ENCODE results near the gene LALBA.

LALBA gene

DNA sequence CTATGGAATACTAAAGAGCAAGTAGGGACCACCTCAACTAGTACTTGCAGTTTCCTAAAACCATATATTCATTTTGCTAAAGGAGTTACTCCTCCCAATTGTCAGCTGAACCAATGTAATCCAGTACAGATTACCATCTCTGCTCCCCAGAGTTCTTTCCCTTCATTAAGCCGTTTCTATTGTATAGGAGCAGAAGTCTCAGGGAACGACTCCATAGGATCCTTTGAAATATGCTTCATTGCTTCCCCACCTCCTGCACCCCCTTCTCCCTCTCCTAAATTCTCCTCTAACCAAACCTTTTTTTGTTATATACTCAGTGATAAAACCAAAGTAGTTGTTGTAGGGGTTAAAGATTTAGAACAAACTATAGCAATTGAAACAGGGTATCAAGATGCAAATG, 30.7 kb upstream of the LALBA start:
- CTCF ChIA-PET = no interaction called here
- POLR2A ChIA-PET = no interaction called here
- no peak for DNase-seq (ENCODE audit: extremely low spot score)
- TF ChIP-seq BHLHE40 (IDR thresholded peaks at IDR 0.05; ENCODE audit: borderline replicate concordance) = no peak
- TF ChIP-seq SP1 (IDR thresholded peaks at IDR 0.05) = no peak
- TF ChIP-seq, protein P1, sequence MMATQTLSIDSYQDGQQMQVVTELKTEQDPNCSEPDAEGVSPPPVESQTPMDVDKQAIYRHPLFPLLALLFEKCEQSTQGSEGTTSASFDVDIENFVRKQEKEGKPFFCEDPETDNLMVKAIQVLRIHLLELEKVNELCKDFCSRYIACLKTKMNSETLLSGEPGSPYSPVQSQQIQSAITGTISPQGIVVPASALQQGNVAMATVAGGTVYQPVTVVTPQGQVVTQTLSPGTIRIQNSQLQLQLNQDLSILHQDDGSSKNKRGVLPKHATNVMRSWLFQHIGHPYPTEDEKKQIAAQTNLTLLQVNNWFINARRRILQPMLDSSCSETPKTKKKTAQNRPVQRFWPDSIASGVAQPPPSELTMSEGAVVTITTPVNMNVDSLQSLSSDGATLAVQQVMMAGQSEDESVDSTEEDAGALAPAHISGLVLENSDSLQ (IDR thresholded peaks at IDR 0.05) = no peak
- no peak for TF ChIP-seq LEF1 (IDR thresholded peaks at IDR 0.05; ENCODE audit: borderline replicate concordance)
- no peak for TF ChIP-seq CTBP1 (IDR thresholded peaks at IDR 0.05; ENCODE audit: borderline replicate concordance)
- no peak for TF ChIP-seq L3MBTL2 (conservative IDR thresholded peaks at IDR 0.05)
- TF ChIP-seq FOXK2 (IDR thresholded peaks at IDR 0.05) = no peak
- no peak for TF ChIP-seq TARDBP (IDR thresholded peaks at IDR 0.05)
- TF ChIP-seq NFRKB (IDR thresholded peaks at IDR 0.05) = no peak
- TF ChIP-seq SUZ12 (IDR thresholded peaks at IDR 0.05) = no peak
- no peak for TF ChIP-seq FOXA1 (IDR thresholded peaks at IDR 0.05)
- no peak for TF ChIP-seq ELF4 (IDR thresholded peaks at IDR 0.05)
- no peak for TF ChIP-seq FOXM1 (IDR thresholded peaks at IDR 0.05; ENCODE audit: borderline replicate concordance)
- no peak for TF ChIP-seq ZNF384 (IDR thresholded peaks at IDR 0.05)
- TF ChIP-seq ARNT (IDR thresholded peaks at IDR 0.05) = no peak
- no peak for TF ChIP-seq HDGF (IDR thresholded peaks at IDR 0.05; ENCODE audit: borderline replicate concordance)

DNA sequence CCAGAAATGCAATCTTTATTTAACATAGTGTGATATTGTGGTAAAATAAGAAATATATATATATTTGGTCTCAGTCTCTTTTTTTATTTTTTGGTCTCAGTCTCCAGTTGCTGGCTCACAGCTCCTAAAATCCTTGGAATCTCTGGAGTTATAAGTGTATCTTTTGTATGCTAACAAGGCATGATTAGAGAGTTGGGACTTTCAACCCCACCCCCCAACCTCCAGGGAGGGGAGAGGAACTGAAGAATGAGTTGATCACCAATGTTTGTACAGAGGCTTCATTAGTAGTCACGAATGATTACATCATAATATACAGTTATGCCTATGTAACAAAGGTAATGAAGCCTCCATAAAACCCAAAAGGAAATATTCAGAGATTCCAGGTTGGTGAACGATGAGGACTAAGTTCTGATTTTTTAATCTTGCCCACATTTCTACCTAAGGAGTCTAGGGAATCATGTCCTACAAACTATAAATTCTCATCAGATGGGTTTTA, 22.8 kb upstream of the LALBA start:
- POLR2A ChIA-PET = no interaction called here
- no peak for TF ChIP-seq CTBP1 (IDR thresholded peaks at IDR 0.05; ENCODE audit: borderline replicate concordance)
- no peak for TF ChIP-seq ARNT (IDR thresholded peaks at IDR 0.05)
- no peak for TF ChIP-seq ZNF384 (IDR thresholded peaks at IDR 0.05)
- TF ChIP-seq TARDBP (IDR thresholded peaks at IDR 0.05) = no peak
- DNase-seq (ENCODE audit: extremely low spot score) = no peak
- CTCF ChIA-PET = no interaction called here

DNA sequence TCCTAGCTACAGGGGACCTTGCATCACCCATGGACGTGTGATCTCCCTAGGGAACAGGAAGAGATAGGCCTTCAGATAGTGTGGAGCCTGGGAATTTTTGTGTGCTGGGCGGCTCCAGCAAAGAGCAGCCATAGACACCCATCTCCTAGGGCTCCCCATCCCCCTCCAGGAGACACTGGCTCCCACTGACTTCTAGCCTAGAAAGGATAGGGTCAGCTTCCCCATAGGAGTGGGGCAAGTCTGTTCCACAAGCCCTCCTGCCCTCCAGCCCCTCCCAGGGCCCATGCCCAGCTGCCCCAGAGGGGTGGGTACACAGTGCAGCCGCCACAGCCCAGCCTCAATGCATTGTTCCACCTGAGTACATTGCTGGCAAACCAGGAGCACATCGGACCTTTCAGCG, 16.5 kb upstream of the LALBA start:
- TF ChIP-seq L3MBTL2 (conservative IDR thresholded peaks at IDR 0.05) (no peak), LEF1 (IDR thresholded peaks at IDR 0.05; ENCODE audit: borderline replicate concordance) (no peak), NFRKB (IDR thresholded peaks at IDR 0.05) (no peak), FOXM1 (IDR thresholded peaks at IDR 0.05; ENCODE audit: borderline replicate concordance) (no peak)
- CTCF ChIA-PET = no interaction called here
- POLR2A ChIA-PET = no interaction called here
- no peak for DNase-seq (ENCODE audit: extremely low spot score)

DNA sequence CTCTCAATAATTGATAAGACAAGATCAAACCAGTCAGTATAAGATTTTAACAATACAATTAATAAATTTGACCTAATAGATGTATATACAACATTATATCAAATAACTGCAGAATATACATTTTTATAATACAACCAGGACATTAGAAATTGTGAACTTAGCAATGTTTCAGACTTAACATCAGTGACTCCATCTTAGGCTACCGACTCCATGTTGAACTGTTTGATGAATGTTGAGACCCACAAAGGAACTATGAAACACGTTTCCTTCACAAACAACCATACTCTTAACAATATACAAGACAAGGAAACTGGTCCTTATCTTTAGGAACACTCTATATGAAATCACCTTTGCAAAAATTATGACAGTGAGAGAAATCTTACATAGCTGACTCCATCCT, 13.9 kb upstream of the LALBA start:
- POLR2A ChIA-PET = no interaction called here

DNA sequence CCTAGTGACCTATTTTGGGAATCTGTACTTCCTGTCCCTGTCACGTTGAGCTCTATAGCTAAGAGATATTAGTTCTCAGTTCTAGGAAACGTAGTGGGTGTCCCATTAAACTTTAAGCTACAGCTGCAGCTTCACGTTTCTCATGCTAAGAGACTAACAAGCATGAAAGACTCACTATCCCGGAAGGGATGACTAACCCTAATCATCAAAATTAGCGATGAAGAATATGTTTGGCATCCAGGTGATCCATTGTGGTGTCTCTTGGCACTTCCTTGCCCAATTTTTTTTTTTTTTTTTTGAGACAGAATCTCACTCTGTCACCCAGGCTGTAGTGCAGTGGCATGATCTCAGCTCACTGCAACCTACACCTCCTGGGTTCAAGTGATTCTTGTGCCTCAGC, 11.0 kb upstream of the LALBA start:
- ChIA-PET CTCF (interaction anchor here (0.7 to 3.0 kb wide), 2 partner anchors 37 to 1258 kb away, joined by 4 to 8 read pairs; no protein-coding TSS in a partner anchor), POLR2A (interaction anchor here (0.6 kb wide), 1 partner anchor 25 kb away, joined by 3 read pairs; no protein-coding TSS in a partner anchor)
- TF ChIP-seq TARDBP (IDR thresholded peaks at IDR 0.05) = no peak
- no peak for TF ChIP-seq FOXK2 (IDR thresholded peaks at IDR 0.05)
- TF ChIP-seq L3MBTL2 (conservative IDR thresholded peaks at IDR 0.05) = no peak
- TF ChIP-seq BHLHE40 (IDR thresholded peaks at IDR 0.05; ENCODE audit: borderline replicate concordance) = no peak
- no peak for TF ChIP-seq SP1 (IDR thresholded peaks at IDR 0.05)
- no peak for TF ChIP-seq ELF4 (IDR thresholded peaks at IDR 0.05)
- no peak for TF ChIP-seq ZNF384 (IDR thresholded peaks at IDR 0.05)
- TF ChIP-seq, protein P1 (IDR thresholded peaks at IDR 0.05) = no peak
- no peak for TF ChIP-seq HDGF (IDR thresholded peaks at IDR 0.05; ENCODE audit: borderline replicate concordance)
- TF ChIP-seq CTBP1 (IDR thresholded peaks at IDR 0.05; ENCODE audit: borderline replicate concordance) = no peak
- TF ChIP-seq FOXA1 (IDR thresholded peaks at IDR 0.05) = no peak
- TF ChIP-seq FOXM1 (IDR thresholded peaks at IDR 0.05; ENCODE audit: borderline replicate concordance) = no peak
- no peak for TF ChIP-seq SUZ12 (IDR thresholded peaks at IDR 0.05)
- TF ChIP-seq ARNT (IDR thresholded peaks at IDR 0.05) = no peak
- no peak for TF ChIP-seq NFRKB (IDR thresholded peaks at IDR 0.05)
- TF ChIP-seq LEF1 (IDR thresholded peaks at IDR 0.05; ENCODE audit: borderline replicate concordance) = no peak
- DNase-seq (ENCODE audit: extremely low spot score) = no peak

More for the DNA sequence above, 13.9 kb upstream of the LALBA start:
- CTCF ChIA-PET = interaction anchor here (0.7 kb wide), 1 partner anchor 393 kb away, joined by 3 read pairs; no protein-coding TSS in a partner anchor
- TF ChIP-seq LEF1 (IDR thresholded peaks at IDR 0.05; ENCODE audit: borderline replicate concordance) (no peak), BHLHE40 (IDR thresholded peaks at IDR 0.05; ENCODE audit: borderline replicate concordance) (no peak), NFRKB (IDR thresholded peaks at IDR 0.05) (no peak), FOXK2 (IDR thresholded peaks at IDR 0.05) (no peak), ELF4 (IDR thresholded peaks at IDR 0.05) (no peak)
- DNase-seq (ENCODE audit: extremely low spot score) = no peak

DNA sequence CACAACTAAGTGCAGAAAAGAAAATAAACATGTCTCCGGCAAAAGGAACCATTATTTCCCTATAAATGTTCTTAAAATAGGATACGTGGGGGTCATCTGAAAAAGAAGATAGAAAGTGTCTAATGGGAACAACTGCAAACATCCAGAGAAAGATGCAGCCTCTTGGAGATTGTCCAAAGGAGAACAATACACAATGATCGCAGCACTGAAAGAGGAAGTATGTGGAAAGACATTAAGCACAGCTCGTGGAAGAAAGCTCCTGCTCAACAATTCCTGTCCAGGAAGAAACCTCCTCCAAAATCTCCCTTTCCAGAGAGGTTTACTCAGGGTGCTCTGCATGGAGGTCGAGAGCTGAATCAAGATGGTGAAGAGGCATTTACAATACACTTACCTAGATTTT, 2.5 kb upstream of the LALBA start:
- TF ChIP-seq BHLHE40 (IDR thresholded peaks at IDR 0.05; ENCODE audit: borderline replicate concordance) (no peak), SUZ12 (IDR thresholded peaks at IDR 0.05) (no peak), FOXA1 (IDR thresholded peaks at IDR 0.05) (no peak), CTBP1 (IDR thresholded peaks at IDR 0.05; ENCODE audit: borderline replicate concordance) (no peak), LEF1 (IDR thresholded peaks at IDR 0.05; ENCODE audit: borderline replicate concordance) (no peak), TARDBP (IDR thresholded peaks at IDR 0.05) (no peak), ARNT (IDR thresholded peaks at IDR 0.05) (no peak)
- TF ChIP-seq, protein P1 (IDR thresholded peaks at IDR 0.05) = no peak
- no peak for DNase-seq (ENCODE audit: extremely low spot score)
- CTCF ChIA-PET = no interaction called here
- POLR2A ChIA-PET = no interaction called here

DNA sequence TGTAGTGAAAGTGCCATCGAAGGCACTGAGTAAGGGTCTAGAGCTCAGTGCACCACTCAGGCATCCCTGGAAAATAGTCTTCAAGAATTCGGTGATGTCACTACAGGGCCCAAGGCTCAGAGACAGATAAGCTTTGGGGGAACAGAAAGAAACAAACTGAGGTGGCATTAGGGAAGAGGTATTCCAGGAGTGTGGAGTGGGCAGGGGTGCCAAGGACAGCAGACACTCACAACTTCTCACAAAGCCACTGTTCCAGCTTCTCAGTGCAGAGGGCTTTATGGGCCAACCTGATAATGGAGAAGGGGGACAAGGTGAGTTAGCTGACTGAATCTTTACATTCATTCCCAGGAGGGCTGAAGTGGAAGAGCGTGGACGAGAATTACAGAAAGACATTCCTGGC, 2.1 kb downstream of the LALBA start:
- POLR2A ChIA-PET = no interaction called here
- TF ChIP-seq SUZ12 (IDR thresholded peaks at IDR 0.05) (no peak), LEF1 (IDR thresholded peaks at IDR 0.05; ENCODE audit: borderline replicate concordance) (no peak), ZNF384 (IDR thresholded peaks at IDR 0.05) (no peak), FOXM1 (IDR thresholded peaks at IDR 0.05; ENCODE audit: borderline replicate concordance) (no peak), BHLHE40 (IDR thresholded peaks at IDR 0.05; ENCODE audit: borderline replicate concordance) (no peak), ARNT (IDR thresholded peaks at IDR 0.05) (no peak), ELF4 (IDR thresholded peaks at IDR 0.05) (no peak), NFRKB (IDR thresholded peaks at IDR 0.05) (no peak), HDGF (IDR thresholded peaks at IDR 0.05; ENCODE audit: borderline replicate concordance) (no peak), SP1 (IDR thresholded peaks at IDR 0.05) (no peak), CTBP1 (IDR thresholded peaks at IDR 0.05; ENCODE audit: borderline replicate concordance) (no peak)
- TF ChIP-seq, protein P1 (IDR thresholded peaks at IDR 0.05) = no peak
- CTCF ChIA-PET = no interaction called here
- DNase-seq (ENCODE audit: extremely low spot score) = no peak
